A204.1 (cell line): Measurements from ENCODE around the gene GALR1.
"Not testable (repeated sequence)": the region's sequence is repeated elsewhere in the genome, so short reads cannot be mapped to it uniquely, and the experiment has no call there.

Experiments used
- FAIRE-seq: peaks from 2 replicates; lab custom pipeline; 2012; peaks lifted over from hg19 to GRCh38; lab: Jason Lieb, UNC

Gene GALR1, protein sequence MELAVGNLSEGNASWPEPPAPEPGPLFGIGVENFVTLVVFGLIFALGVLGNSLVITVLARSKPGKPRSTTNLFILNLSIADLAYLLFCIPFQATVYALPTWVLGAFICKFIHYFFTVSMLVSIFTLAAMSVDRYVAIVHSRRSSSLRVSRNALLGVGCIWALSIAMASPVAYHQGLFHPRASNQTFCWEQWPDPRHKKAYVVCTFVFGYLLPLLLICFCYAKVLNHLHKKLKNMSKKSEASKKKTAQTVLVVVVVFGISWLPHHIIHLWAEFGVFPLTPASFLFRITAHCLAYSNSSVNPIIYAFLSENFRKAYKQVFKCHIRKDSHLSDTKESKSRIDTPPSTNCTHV

DNA sequence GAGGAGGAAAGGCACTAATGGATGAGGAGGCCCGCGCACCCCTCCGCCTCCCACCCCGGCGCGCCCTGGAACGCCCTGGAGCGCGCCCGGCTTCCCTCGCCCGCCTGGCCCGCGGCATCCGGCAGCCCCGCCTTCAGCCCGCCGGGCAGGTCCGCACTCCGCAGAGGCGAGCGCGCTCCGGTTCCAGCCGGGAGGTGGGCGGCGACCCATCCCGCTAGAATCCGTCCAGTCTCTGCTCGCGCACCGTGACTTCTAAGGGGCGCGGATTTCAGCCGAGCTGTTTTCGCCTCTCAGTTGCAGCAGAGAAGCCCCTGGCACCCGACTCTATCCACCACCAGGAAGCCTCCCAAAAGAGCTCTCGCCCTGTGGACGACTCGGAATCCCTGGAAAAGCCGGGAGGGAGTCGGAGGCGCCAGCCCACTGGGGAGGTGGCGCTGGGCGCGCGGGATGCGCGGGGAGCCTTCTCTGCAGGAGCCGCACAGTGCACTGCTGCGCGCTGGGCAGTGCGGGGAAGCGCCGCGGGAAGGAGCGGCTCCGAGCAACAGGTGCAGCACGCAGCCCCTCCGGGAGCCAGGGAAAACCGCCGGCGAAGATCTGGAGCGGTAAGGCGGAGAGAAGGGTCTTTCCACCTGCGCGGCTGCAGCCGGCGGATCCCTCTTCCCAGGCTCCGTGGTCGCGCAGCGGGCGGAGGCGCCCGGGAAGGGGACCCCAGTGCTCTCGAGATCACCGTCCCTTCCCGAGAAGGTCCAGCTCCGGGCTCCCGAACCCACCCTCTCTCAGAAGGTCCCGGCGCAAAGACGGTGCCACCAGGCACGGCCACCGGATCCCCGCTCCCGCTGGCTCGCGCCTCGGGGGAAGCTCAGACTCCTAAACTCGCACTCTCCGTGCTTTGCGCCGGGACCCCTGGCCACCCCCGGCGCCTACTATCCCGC lies at the start of gene GALR1:
TSS of gene GALR1 (plus strand) at position 280 of the 932 bp plus-strand sequence. CDS start 701 bp downstream, outside the sequence.
- no peak for FAIRE-seq

DNA sequence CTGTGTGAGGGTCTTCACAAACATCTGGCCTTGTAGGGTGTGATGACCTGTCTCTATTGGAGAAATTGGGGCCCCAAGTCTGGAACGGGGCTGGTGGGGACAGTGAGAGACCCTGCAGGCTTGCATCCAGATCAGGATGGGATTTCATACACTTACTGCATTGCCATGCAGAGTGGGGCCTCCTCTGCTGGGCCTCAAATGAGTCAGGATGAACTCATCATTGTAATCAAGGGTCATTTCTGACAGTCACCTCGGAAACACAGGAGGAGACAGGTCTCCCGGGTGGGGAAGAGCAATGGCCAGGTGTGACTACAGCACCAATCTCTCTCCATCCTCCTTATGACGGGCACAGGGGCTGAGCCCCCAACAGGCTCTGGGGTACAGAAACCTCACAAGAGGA lies 48.1 kb upstream of the GALR1 start:
- no peak for FAIRE-seq

DNA sequence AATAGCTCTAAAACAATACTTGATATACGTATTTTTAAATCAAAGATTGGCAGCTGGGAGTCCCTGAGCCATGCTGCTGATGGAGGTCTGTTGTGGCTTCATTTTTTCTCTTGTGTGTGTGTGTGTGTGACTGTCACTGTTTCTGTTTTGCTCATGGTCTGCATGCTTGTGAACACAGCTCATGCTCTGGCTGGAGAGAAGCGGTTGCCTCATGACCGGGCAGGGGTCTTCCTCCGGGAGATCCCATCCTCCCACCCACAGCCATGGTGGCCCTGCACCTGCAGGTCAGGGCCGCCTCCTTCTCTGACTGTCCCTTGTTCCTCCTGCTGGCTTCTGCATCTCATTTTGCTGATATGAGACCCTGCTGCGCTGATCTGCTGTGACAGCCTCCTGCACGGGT lies 47.3 kb upstream of the GALR1 start:
- no peak for FAIRE-seq

DNA sequence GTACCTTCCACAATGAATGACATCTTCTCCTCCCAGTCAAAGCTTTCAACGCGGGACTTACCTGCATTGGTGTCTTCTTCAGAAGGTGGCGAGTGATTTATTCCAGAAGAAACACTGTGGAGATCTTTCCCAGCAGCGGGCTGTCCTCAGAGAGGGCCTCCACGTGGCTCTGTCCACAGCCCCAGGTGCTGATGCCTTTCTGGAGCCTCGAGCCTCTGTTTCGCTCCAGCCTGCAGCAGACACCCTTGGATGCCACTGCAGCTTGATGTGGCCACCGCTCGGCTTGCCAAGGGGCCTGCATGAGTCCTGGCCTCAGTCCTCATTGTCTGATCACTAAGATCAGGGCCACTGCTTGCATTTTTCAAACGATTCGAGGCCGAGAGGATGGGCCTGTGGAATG lies 46.6 kb upstream of the GALR1 start:
- FAIRE-seq = no peak

DNA sequence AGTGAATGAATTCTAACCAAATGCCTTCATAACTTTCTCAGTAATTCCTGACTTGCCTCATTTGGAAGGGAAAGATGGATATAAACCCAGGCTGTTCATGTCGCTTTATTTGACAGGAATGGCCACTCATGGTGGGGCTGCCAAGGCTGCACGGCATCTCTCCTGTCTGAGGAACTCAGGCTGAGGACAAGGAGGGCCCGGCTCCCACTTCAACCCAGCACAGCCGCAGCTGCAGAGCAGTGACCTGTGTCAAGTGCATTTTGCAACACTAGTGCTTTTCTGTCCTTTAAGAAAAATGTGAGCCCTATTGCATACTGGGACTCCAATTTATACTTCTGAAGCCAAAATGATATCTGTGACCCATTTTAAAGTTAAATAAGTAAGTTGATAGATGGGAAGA lies 45.8 kb upstream of the GALR1 start:
- FAIRE-seq = no peak

DNA sequence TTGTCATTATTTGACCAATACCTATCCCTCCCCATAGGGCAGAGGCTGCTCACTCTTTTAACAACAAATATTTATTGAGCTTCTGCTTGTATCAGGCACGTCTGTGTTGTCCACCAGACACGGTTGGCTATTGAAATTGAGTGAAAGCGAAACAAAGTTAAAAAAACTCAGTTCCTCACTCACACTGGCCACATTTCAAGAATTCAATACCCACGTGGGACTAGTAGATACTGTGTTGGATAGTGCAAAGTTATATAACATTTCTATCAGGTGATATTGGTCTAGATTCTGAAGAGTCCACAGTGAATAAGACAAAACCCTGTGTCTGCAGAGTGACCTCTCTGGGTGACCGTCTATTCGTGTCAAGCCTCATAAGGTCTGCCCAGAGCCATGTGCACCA lies 43.9 kb upstream of the GALR1 start:
- FAIRE-seq = no peak

DNA sequence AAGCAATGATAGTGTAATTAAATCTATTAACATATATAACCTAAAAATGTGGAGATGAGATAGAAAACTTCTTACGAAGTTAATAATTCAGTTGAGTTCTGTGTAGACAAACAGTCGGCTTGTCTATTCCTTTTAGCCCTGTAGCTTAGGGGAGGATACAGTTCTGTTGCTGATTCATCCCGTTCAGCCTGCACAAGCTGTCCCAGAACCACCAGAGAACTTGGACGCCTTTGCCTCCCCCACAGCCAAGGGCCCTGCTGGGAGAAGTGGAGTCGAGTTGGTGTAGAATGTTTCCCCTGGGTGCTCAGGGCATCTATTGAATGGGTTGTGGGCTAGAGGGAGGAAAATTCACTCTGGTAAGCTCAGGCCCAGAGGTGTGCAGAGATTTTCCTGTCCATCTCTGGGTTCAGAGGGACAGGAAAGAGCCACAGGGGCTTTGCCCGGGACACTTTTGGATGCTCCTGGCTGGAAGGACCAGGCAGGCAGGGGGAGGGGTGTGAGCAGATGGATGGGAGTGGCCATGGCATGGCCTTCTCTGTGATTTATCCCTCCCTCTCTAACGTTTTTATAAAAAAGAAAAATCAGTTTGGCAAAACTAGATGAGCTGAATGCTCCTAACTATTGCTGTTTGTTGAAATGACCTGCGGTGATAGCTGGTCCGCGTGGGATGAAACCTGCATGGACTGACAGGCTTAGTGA lies 42.8 kb upstream of the GALR1 start:
- FAIRE-seq = no peak

DNA sequence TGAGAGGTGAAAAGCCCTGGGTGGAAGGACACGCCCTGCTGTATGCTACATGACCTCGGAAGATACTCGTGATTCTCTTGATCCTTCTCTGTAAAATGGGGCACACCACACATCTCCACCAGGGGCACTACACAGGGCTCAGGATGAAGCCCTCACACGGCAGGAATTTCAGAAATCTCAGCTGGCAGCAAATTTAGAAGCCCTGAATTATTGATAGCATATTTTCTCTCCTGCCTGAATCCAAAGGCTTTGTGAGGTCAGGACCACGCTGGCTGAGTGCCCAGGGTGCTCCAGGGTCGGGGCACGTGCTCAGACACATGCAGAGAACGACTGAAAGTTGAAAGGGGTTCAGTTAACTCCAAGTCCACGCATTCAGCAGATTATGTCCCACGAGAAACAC lies 42.1 kb upstream of the GALR1 start:
- FAIRE-seq = peak; percentile 76

DNA sequence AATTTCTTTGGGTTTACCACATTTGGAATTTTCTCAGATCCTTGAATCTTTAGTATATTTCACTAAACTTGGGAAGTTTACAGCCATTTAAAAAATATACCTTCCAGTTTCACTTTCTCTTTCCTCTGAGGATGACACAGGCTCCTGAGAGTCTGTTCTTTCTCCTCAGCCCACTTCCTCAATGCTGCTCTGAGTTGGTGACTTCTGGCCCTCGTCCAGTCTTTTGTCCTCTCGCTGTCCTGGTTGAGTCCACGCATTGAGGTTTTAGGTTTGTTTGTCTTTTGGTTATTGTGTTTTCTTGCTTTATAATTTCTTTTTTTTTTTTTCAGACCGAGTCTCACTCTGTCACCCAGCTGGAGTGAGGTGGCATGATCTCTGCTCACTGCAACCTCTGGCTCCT lies 40.7 kb upstream of the GALR1 start:
- FAIRE-seq = peak; percentile 23

DNA sequence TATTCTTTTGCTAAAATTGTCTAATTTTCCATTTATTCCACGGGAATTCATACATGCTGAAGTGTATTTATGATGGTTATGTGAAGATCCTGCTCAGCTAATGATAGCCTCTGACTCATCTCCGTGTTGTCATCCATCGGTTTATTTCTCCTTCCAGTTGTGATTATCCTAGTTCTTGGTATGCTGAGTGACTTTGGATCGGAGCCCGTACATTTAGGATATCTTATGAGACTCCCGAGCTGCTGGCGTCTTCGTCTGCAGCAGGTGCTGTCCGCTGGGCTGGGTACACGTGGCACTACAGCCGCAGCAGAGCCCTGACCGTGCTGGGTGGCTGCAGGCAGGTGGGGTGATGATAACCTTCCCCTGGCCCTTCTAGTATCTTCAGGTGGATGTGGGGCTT lies 40.1 kb upstream of the GALR1 start:
- no peak for FAIRE-seq

DNA sequence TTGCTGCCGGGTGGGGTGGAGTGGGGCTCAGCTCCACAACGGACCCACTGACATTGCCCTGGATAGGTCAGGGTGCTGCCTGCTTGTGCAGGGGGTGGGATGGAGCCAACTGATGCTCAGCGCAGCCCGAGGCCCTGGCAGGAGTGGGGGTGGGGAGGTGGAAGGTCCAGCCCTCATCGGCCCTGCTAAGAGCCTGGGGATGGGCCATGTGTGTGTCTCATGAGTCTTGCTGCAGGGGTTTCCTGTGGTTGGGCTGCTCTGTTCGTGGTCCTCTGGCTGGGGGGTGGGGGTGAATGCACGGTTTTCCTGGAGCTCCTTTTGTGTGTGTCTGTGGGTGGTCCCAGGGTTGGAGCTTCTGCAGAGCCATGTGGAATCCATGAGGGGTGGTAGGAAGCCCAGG lies 39.4 kb upstream of the GALR1 start:
- no peak for FAIRE-seq

DNA sequence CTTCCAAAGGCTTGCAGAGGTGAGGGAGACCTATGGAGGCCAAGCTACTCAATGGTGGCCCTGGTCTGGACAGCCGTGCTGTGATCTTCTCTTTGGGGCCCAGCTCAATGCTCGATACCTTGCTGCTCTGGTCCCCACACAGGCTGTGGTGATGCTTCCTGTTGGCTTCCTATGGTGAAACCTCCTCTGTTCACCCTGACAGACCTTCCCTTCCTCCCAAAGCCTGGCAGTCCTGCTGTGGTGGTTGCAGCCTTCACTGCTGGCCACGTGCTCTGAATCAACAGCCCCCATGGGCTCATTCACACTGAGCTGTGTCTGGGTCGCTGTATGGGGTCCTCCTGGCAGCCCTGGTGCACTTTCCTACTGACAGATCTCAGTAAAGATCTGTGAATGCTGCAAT lies 31.0 kb upstream of the GALR1 start:
- no peak for FAIRE-seq

DNA sequence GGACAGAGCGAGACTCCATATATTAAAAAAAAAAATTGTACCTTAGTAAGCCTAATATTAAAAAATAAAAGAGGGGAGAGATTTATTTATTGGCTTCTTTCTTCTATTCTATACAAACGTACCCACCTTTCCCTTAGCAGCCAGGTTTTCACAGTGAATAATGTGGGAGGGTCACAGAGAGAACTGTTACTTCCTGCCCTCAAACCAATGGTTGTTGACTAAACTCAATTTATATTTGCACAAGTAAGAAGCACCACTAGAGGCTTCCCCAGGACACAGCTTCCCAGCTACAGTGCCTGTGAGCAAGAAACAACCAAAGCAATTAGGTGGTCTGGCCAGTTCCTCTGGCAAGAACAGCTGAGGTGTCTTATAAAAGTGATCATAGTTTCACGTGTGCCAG lies 28.9 kb upstream of the GALR1 start:
- no peak for FAIRE-seq

DNA sequence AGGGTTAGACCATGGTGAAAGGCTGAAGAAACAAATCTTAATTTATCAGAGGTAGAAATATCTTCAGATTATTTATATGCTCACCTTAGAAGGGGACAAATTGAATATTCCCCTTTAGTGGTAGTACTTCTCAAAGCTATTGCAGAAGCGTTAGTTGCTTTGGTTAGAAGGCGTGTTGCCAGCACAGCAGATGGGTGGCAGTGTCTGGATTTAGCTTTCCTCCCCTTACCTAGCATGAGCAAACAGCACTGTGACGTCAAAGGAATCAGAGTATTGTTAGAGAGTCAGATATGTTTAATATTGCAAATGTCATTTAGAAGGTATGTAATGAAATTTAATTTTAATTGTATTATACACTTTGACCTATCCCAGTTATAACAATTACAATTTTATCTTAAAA lies 27.2 kb upstream of the GALR1 start:
- FAIRE-seq = no peak

DNA sequence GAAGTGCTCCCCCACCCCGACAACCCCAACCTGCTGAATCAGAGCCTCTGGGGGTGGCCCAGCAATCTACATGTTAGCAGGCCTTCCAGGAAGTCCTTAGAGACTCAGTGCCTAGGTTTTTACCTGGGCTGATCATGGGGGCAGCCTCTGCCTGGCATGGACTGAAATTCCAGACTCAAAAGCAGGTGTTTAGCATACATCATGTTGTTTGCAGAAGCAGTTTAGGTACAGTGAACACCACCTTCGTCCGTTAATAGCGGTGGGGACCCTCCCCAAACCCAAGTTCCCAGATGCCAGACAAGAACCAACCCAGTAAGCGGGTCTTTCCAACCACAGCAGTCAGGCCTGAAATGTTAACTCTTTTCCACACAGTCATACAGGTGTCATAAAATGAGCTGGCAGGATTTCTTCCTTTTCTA lies 26.4 kb upstream of the GALR1 start:
- no peak for FAIRE-seq

DNA sequence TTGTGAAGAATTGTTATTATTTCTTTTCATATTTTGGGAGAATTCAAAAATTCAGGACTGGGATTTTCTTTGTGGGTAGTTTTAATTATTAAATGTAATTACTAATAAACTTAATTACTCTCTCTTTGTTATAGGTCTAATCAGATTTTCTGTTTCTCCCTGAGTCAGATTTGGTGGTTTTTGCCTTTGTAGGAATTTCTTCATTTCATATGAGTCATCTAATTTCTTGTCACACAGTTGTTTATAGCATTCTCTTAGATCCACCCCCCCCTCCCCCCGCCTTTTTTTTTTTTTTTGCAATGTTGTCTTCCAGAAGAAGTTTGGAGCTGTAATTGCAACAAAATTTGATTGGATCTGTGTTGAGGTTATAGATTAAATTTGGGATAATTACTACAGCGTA lies 26.0 kb upstream of the GALR1 start:
- no peak for FAIRE-seq

DNA sequence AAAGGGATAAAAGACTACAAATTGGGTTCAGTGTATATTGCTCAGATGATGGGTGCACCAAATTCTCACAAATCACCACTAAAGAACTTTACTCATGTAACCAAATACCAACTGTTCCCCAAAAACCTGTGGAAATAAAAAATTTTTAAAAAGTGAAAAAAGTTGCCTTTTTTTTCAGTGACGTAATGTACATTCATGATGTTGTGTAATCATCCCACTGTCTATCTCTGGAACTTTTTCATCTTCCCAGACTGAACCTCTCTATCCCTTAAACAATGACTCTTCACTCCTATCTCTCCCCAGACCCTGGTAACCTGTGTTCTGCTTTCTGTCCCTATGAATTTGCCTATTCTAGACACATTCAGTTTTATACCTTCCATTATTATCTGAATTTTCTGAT lies 19.0 kb upstream of the GALR1 start:
- no peak for FAIRE-seq

DNA sequence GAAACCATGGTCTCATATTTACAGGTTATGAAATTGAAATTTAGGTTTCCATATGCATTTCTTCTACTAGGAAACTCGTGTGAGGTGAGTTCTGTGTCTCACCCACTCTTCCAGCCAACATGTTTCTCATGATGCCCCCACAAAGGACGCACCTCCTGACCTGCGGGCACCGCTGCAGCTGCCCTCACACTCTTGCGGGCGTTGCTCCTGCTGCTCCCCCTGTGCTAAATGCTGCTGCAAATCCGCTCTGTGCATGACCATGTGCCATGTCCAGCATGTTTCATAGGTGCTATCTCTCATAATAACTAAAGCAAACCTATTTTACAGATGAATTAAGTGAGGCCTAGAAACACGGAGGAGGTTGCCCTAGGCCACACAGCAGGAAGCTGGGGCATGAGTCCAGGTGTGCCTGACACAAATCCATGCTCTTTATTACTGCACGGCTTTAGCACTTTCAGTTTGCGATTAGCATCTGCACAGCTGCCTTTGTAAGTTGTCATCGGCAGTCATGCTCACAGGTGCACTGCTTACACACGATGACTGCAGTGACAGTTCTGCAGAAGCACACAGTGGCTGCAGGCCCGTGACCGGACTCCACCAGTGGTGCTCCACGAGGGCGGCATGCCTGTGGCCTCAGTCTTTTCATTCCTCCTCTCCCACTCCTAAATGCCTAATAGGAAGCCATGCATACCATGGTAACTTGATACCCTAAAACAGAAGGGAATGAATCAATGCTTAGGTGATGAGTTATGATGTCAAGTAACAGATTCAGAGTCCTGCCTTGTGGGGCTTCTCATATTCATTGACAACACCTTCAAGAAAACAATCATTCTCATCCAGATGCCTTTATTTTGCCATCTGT lies 14.9 kb upstream of the GALR1 start:
- FAIRE-seq = no peak

DNA sequence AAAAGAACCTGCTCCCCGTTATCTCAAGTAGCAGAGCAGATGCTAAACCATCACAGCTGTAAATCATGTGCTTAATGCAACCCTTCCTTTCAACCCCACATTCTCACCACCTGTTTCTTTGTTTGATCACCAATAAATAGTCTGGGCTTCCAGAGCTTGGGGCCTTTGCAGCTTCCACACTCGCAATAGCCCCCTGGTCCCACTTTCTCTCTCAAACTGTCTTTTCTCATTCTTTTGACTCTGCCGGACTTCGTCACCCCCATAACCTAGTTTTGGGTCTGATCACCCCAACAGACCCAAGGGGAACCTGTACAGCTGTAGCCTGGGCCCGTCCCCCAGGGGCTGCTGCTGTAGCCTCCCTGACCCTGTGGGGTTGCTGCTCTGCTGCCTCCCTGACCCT lies 10.4 kb upstream of the GALR1 start:
- not testable (repeated sequence) for FAIRE-seq

DNA sequence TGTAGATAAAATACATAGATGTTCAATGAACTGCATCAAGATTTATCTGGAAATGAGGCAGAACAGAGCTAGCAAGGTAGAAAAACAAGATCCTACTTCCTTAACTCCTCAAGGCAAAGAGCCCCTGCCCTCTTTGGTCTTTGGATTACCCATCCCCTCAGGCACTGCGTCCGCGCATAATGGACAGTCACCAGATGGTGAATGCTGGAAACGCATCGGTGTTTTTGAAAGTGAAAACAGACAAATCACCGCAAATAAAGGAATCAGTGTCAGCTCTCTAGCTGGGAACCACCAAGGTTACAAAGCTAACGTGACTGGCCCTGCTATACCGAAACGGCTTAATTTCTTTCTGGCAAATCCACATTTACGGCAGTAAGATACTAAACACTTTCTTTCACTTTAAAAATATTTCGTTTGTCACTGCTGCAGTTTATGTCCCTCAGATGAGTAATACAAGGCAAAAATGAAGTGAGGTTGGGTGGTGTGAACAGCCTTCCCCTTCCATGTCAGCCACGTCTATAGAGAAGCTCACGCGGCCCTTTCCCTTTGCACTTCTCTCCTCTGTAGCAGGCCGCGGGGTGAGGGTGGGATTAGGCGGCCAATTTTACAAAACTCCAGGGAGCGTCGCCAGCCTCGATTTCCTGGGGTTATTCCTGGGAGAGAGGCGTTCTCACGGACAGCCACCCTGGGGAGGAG lies 627 bp upstream of the GALR1 start:
- no peak for FAIRE-seq

DNA sequence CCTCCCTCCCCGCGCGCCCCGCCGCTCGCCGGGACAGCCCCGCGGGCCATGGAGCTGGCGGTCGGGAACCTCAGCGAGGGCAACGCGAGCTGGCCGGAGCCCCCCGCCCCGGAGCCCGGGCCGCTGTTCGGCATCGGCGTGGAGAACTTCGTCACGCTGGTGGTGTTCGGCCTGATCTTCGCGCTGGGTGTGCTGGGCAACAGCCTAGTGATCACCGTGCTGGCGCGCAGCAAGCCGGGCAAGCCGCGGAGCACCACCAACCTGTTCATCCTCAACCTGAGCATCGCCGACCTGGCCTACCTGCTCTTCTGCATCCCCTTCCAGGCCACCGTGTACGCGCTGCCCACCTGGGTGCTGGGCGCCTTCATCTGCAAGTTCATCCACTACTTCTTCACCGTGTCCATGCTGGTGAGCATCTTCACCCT lies 865 bp downstream of the GALR1 start:
- FAIRE-seq = no peak
